ENCODE results near the gene GABRB3.

The GABRB3 gene

GRCh38 chr15:26628879-26629529, 143.9 kb downstream of the GABRB3 start:
- no peak for TF ChIP-seq CTCF (conservative IDR thresholded peaks at IDR 0.05; ENCODE audit: low read depth, low read length)
- DNase-seq (ENCODE audit: low read depth): no peak
- no peak overlapping the region for H3K4me3 ChIP-seq (ENCODE audit: low read depth, low read length)

- no peak for TF ChIP-seq CTCF (conservative IDR thresholded peaks at IDR 0.05; ENCODE audit: low read depth, low read length)
- no peak for DNase-seq (ENCODE audit: low read depth)
- no peak overlapping the region for H3K4me3 ChIP-seq (ENCODE audit: low read depth, low read length)
These were observed 144.8 kb downstream of the GABRB3 start for GRCh38 chr15:26628071-26628470.

GRCh38 chr15:26624128-26624527, 148.7 kb downstream of the GABRB3 start:
- no peak for DNase-seq (ENCODE audit: low read depth)
- no peak overlapping the region for H3K4me3 ChIP-seq (ENCODE audit: low read depth, low read length)
- TF ChIP-seq CTCF (conservative IDR thresholded peaks at IDR 0.05; ENCODE audit: low read depth, low read length): no peak

DNA sequence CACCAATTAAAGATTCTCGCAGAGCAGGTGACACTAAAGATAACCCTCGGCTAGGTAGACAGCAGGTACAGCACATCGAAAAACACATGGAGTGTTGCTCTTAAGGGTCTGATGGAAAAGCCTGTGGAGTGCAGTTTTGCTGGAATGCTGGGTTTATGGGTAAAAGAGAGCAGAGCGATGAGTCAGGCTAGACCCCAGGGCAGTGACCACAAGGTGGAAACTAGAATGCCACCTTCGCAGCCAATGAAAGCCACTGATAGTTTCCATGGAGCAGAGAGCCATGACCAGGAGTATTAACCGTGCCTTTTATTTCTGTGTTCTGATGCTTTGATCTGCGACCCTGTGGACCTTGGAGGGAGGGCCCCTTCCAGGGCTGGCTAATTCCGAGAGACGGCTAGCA, 149.8 kb downstream of the GABRB3 start:
- no peak for DNase-seq (ENCODE audit: low read depth)
- TF ChIP-seq CTCF (conservative IDR thresholded peaks at IDR 0.05; ENCODE audit: low read depth, low read length): no peak
- H3K4me3 ChIP-seq (ENCODE audit: low read depth, low read length): no peak overlapping the region

DNA sequence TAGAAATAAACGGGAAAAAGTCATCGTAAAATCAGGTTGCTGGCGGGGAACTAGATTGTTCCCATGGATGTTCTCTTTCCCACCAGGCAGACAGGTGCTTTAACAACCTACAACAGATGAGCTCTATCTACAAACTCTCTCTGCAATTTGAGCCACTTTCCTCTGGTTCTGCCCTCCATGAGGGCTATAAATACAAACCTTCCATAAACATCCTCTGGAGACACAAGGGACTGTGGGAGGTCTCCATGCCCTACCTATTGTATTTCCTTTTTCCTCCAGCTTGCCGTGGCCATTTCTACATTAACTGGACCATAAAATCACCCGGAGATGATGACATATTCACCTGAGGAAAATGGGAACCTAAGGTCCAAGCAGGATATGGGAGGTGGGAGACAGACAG, 151.1 kb downstream of the GABRB3 start:
- H3K4me3 ChIP-seq (ENCODE audit: low read depth, low read length): no peak overlapping the region
- no peak for DNase-seq (ENCODE audit: low read depth)
- no peak for TF ChIP-seq CTCF (conservative IDR thresholded peaks at IDR 0.05; ENCODE audit: low read depth, low read length)

- TF ChIP-seq CTCF (conservative IDR thresholded peaks at IDR 0.05; ENCODE audit: low read depth, low read length): no peak
- H3K4me3 ChIP-seq (ENCODE audit: low read depth, low read length): no peak overlapping the region
- DNase-seq (ENCODE audit: low read depth): no peak
These were observed 152.1 kb downstream of the GABRB3 start for GRCh38 chr15:26620528-26621458.

Measured in choroid plexus epithelial cell (primary cell).